A673 (cell line): ENCODE results near the gene CPED1. TPM values are rescaled to one million over a fixed set of nuclear protein-coding genes. Genes with fewer than 3 reads are reported as not detected.

Experiments used
- BruUV-seq: library from RNA; stranded (reverse); fragments of 400-500 nt; replicated peaks from 2 replicates; lab custom pipeline; 2021; lab: Mats Ljungman, UMichigan
- CTCF ChIA-PET: fragments of 300-600 bp; sonication (Branson Sonifier 250); formaldehyde crosslinking; loops from one replicate; lab custom pipeline; 2022; ENCODE audit warnings: antibody characterized with exemption; lab: Charles Lee
- POLR2A ChIA-PET: fragments of 300-600 bp; sonication (Branson Sonifier 250); formaldehyde crosslinking; loops from one replicate; lab custom pipeline; 2022; ENCODE audit warnings: antibody characterized with exemption; ENCODE audit not compliant: low non-redundant PET; lab: Charles Lee
- DNase-seq: peaks from one replicate; pipeline ENCODE4 v3.0.0-alpha.2; 2015; ENCODE audit warnings: low spot score
- H3K27ac ChIP-seq: fragments of 200-600 bp; sonication (generic); 2 replicates; pipeline ENCODE4 v1.5.1; 2016; ENCODE audit warnings: mixed run types, low read depth, mild to moderate bottlenecking, mixed read lengths, antibody characterized with exemption, low read length; ENCODE audit not compliant: poor library complexity, severe bottlenecking
- H3K27me3 ChIP-seq: fragments of 200-600 bp; sonication (generic); replicated peaks from 2 replicates; pipeline ENCODE4 v1.6.1; 2017; ENCODE audit warnings: mixed run types, low read depth, mild to moderate bottlenecking, mixed read lengths, antibody characterized with exemption, low read length; ENCODE audit not compliant: insufficient read depth, poor library complexity
- H3K36me3 ChIP-seq: fragments of 200-600 bp; sonication (generic); 2 replicates; pipeline ENCODE4 v1.6.1; 2016; ENCODE audit warnings: mixed run types, mild to moderate bottlenecking, mixed read lengths, antibody characterized with exemption, low read length; ENCODE audit not compliant: insufficient read depth, poor library complexity, severe bottlenecking
- H3K4me1 ChIP-seq: fragments of 200-600 bp; sonication (generic); 2 replicates; pipeline ENCODE4 v1.6.1; 2017; ENCODE audit warnings: mixed run types, mild to moderate bottlenecking, mixed read lengths, antibody characterized with exemption, low read length; ENCODE audit not compliant: insufficient read depth, poor library complexity, severe bottlenecking
- H3K4me3 ChIP-seq: fragments of 200-600 bp; sonication (generic); 2 replicates; pipeline ENCODE4 v1.5.1; 2016; ENCODE audit warnings: low read depth, mixed run types, mild to moderate bottlenecking, mixed read lengths, low read length; ENCODE audit not compliant: poor library complexity, severe bottlenecking
- H3K9me3 ChIP-seq: fragments of 200-600 bp; sonication (generic); 2 replicates; pipeline ENCODE4 v1.6.1; 2016; ENCODE audit warnings: mixed run types, low read depth, mild to moderate bottlenecking, mixed read lengths, antibody characterized with exemption, low read length; ENCODE audit not compliant: poor library complexity, severe bottlenecking
- EZH2 ChIP-seq: fragments of 200-600 bp; sonication (generic); IDR thresholded peaks from 2 replicates; pipeline ENCODE4 v1.6.1; 2017; ENCODE audit warnings: borderline replicate concordance, low read depth, mild to moderate bottlenecking, mixed read lengths, antibody characterized with exemption, low read length; ENCODE audit not compliant: poor library complexity, severe bottlenecking
- intact Hi-C: fragments of 100-400 bp; cut with micrococcal nuclease; formaldehyde crosslinking; loops from one replicate; pipeline ENCODE4 v1.10.0; 2022; ENCODE audit not compliant: unreplicated experiment
- total RNA-seq: library from RNA; stranded (reverse); gene quantifications from 2 replicates; pipeline ENCODE4 v1.2.3, GENCODE V29; 2021
- TF ChIP-seq, protein P1 (sequence below): fragments of 300-800, 200-600 bp; sonication (generic); conservative IDR thresholded peaks from 2 replicates; pipeline ENCODE4 v1.5.1; 2017; ENCODE audit warnings: low read depth, mild to moderate bottlenecking, antibody characterized with exemption, low read length, moderate library complexity, mixed read lengths

The CPED1 gene
- total RNA-seq, 1 experiment from 2014 or later: 0.15 TPM

GRCh38 chr7:121157341-121157751 lies 168.8 kb downstream of the CPED1 start:
- Histone ChIP-seq H3K9me3 (no peaks in the 10 kb centered on the region), H3K36me3 (no peaks in the 10 kb centered on the region), H3K27me3 (no peaks in the 10 kb centered on the region), H3K4me1 (no peaks in the 10 kb centered on the region), H3K4me3 (no peak overlapping the region), H3K27ac (no peak overlapping the region)
- no TSS peak for BruUV-seq
- intact Hi-C loops: no loop called here
- DNase-seq: no peak
- ChIA-PET CTCF (no interaction called here), POLR2A (no interaction called here)
- TF ChIP-seq EZH2: no peak
- TF ChIP-seq, protein P1, sequence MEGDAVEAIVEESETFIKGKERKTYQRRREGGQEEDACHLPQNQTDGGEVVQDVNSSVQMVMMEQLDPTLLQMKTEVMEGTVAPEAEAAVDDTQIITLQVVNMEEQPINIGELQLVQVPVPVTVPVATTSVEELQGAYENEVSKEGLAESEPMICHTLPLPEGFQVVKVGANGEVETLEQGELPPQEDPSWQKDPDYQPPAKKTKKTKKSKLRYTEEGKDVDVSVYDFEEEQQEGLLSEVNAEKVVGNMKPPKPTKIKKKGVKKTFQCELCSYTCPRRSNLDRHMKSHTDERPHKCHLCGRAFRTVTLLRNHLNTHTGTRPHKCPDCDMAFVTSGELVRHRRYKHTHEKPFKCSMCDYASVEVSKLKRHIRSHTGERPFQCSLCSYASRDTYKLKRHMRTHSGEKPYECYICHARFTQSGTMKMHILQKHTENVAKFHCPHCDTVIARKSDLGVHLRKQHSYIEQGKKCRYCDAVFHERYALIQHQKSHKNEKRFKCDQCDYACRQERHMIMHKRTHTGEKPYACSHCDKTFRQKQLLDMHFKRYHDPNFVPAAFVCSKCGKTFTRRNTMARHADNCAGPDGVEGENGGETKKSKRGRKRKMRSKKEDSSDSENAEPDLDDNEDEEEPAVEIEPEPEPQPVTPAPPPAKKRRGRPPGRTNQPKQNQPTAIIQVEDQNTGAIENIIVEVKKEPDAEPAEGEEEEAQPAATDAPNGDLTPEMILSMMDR: no peak

DNA sequence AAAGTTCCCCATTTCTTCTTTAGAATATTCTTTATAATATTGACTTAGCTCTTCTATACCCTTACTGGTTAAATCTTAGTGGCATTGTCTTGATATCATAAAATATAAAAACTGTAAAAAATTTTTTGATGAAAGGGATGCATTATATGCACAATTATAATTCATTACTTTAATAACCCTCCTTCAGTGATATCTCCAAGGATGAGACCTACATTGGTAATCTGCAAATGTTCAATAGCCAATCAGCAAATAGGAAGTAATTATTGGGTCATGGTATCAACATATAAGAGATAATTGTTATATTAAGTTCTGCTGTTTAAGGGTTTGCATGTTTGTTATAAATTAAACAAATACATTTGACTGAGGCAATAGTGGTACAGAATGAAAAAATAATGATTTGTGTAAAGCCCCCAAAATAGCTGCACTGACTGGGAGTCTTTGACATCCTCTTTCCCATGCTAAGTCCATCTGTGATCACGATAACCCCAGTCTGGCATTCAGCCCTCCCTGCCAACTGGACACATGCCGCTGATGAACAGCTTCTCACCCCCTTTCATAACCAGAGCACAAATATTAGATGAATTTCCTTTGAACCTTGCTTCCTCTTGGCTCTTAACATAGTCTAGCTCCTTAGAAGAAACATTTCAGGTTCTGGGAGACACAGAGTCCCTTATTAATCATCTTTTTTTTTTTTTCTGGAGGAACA lies 169.5 kb downstream of the CPED1 start:
- intact Hi-C loops: no loop called here

GRCh38 chr7:121158665-121159064 lies 170.2 kb downstream of the CPED1 start:
- Histone ChIP-seq H3K4me3 (no peak overlapping the region), H3K27me3 (no peaks in the 10 kb centered on the region), H3K9me3 (no peaks in the 10 kb centered on the region), H3K4me1 (no peaks in the 10 kb centered on the region), H3K27ac (no peak overlapping the region), H3K36me3 (no peaks in the 10 kb centered on the region)
- CTCF ChIA-PET: no interaction called here
- BruUV-seq: no TSS peak
- TF ChIP-seq EZH2: no peak
- TF ChIP-seq, protein P1: no peak
- intact Hi-C loops: no loop called here
- DNase-seq: no peak
- POLR2A ChIA-PET: no interaction called here

More for the DNA sequence above, 169.5 kb downstream of the CPED1 start:
- CTCF ChIA-PET: no interaction called here
- no peaks in the 10 kb centered on the region for H3K27me3 ChIP-seq
- H3K36me3 ChIP-seq: no peaks in the 10 kb centered on the region
- no peak overlapping the region for H3K4me3 ChIP-seq
- POLR2A ChIA-PET: no interaction called here
- no peak overlapping the region for H3K27ac ChIP-seq
- TF ChIP-seq EZH2: no peak
- TF ChIP-seq, protein P1: no peak
- H3K9me3 ChIP-seq: no peaks in the 10 kb centered on the region
- BruUV-seq: no TSS peak
- H3K4me1 ChIP-seq: no peaks in the 10 kb centered on the region
- no peak for DNase-seq
